GM12878 (cell line): ENCODE results near the gene RPSA. TPM values are rescaled to one million over a fixed set of nuclear protein-coding genes. Genes with fewer than 3 reads are reported as not detected.

ENCODE experiments used
- ATAC-seq: fragments of 200-7000 bp; cut with Tn5 transposase; 3 replicates; pipeline ENCODE4 v1.9.1; 2020; ENCODE audit warnings: mild to moderate bottlenecking, moderate library complexity
- BruUV-seq: library from RNA; stranded (reverse); fragments of 400-500 nt; replicated peaks from 2 replicates; lab custom pipeline; 2021; lab: Mats Ljungman, UMichigan
- CTCF ChIA-PET: fragments of 300-600 bp; sonication (Branson Sonifier 250); formaldehyde crosslinking; extraction: SDS; loops from one replicate; lab custom pipeline; 2021; ENCODE audit warnings: inconsistent platforms; lab: Yijun Ruan, JAX
- POLR2A ChIA-PET: fragments of 350-600 bp; formaldehyde crosslinking; extraction: SDS; loops from one replicate; lab custom pipeline; 2021; ENCODE audit warnings: inconsistent platforms; lab: Charles Lee
- RAD21 ChIA-PET: fragments of 300-600 bp; sonication (Branson Sonifier 250); formaldehyde crosslinking; loops from one replicate; lab custom pipeline; 2023; ENCODE audit warnings: antibody characterized with exemption; ENCODE audit not compliant: unreplicated experiment; lab: Charles Lee
- SMC1A ChIA-PET: fragments of 300-600 bp; sonication (Branson Sonifier 250); formaldehyde crosslinking; loops from one replicate; lab custom pipeline; 2023; ENCODE audit not compliant: unreplicated experiment, uncharacterized antibody; lab: Charles Lee
- DNase-seq: peaks from one replicate; pipeline ENCODE4 v3.0.0-alpha.2; 2011; ENCODE audit warnings: low read depth, low spot score
- FAIRE-seq: peaks from 3 replicates; lab custom pipeline; 2011; peaks lifted over from hg19 to GRCh38; lab: Jason Lieb, UNC
- H2AFZ ChIP-seq: 2 replicates; pipeline ENCODE4 v1.6.0; 2011; ENCODE audit warnings: low read depth, low read length, control low read depth; ENCODE audit not compliant: control insufficient read depth
- H3K27ac ChIP-seq: 2 replicates; pipeline ENCODE4 v1.5.1; 2011; ENCODE audit warnings: control low read depth; ENCODE audit not compliant: control insufficient read depth, insufficient read depth
- H3K27me3 ChIP-seq, 2 experiments: replicated peaks in 1 of 2; 2 replicates each; pipeline versions ENCODE4 v1.6.0 to v1.6.1; 2011; ENCODE audit warnings: low read length in 1 of 2; ENCODE audit not compliant: control insufficient read depth in 2 of 2, insufficient read depth in 2 of 2
- H3K36me3 ChIP-seq, 2 experiments: 2 replicates each; pipeline ENCODE4 v1.5.1; 2011; ENCODE audit warnings: low read length in 1 of 2; ENCODE audit not compliant: control insufficient read depth in 2 of 2, insufficient read depth in 2 of 2
- H3K4me1 ChIP-seq: 2 replicates; pipeline ENCODE4 v1.6.1; 2011; ENCODE audit warnings: mild to moderate bottlenecking, low read length, moderate library complexity, mixed read lengths; ENCODE audit not compliant: control insufficient read depth, insufficient read depth
- H3K4me2 ChIP-seq: 2 replicates; pipeline ENCODE4 v1.6.0; 2011; ENCODE audit warnings: control low read depth; ENCODE audit not compliant: control insufficient read depth, insufficient read depth
- H3K4me3 ChIP-seq: fragments of 200-600 bp; sonication (generic); 2 replicates; pipeline ENCODE4 v1.5.1; 2016
- H3K79me2 ChIP-seq: 2 replicates; pipeline ENCODE4 v1.6.0; 2011; ENCODE audit warnings: low read length; ENCODE audit not compliant: control insufficient read depth, insufficient read depth
- H3K9ac ChIP-seq: 2 replicates; pipeline ENCODE4 v1.8.0; 2011; ENCODE audit warnings: low read length, control low read depth, mixed read lengths; ENCODE audit not compliant: control insufficient read depth, insufficient read depth
- H3K9me3 ChIP-seq: replicated peaks from 3 replicates; pipeline ENCODE4 v1.5.1; 2011; ENCODE audit warnings: mild to moderate bottlenecking, low read length; ENCODE audit not compliant: control insufficient read depth, insufficient read depth
- H4K20me1 ChIP-seq: 2 replicates; pipeline ENCODE4 v1.6.0; 2011; ENCODE audit not compliant: control insufficient read depth, insufficient read depth
- DPF2 ChIP-seq: fragments of 450-650 bp; IDR thresholded peaks from 2 replicates; pipeline ENCODE4 v1.6.1; 2017; ENCODE audit warnings: mild to moderate bottlenecking
- IRF3 ChIP-seq: fragments of 450-650 bp; IDR thresholded peaks from 2 replicates; pipeline ENCODE4 v1.6.1; 2014; ENCODE audit warnings: mild to moderate bottlenecking
- LARP7 ChIP-seq: fragments of 450-650 bp; IDR thresholded peaks from 2 replicates; pipeline ENCODE4 v1.6.1; 2017; ENCODE audit warnings: mild to moderate bottlenecking
- MTA2 ChIP-seq: fragments of 450-650 bp; IDR thresholded peaks from 2 replicates; pipeline ENCODE4 v1.6.1; 2016; ENCODE audit warnings: low read depth, mild to moderate bottlenecking, moderate library complexity
- SRF ChIP-seq, 2 experiments: IDR thresholded peaks; 2 replicates each; pipeline ENCODE4 v1.6.1; 2011; ENCODE audit warnings: low read depth in 2 of 2, low read length in 2 of 2, mild to moderate bottlenecking in 1 of 2, moderate library complexity in 1 of 2
- TAF1 ChIP-seq: IDR thresholded peaks from 2 replicates; pipeline ENCODE4 v1.6.1; 2011; ENCODE audit warnings: mild to moderate bottlenecking, low read depth, low read length, borderline replicate concordance
- TBL1XR1 ChIP-seq: IDR thresholded peaks from 2 replicates; pipeline ENCODE4 v1.6.1; 2012; ENCODE audit warnings: low read depth, low read length, improper control_type of control experiment
- WGBS: methylation state at CpG from one replicate; pipeline ENCODE4 v1.1.6; 2016; ENCODE audit warnings: low lambda C conversion rate; ENCODE audit not compliant: insufficient replicate concordance, insufficient coverage; ENCODE audit errors: missing lambda C conversion rate; 5-methylcytosine and 5-hydroxymethylcytosine counted together
- in situ Hi-C: fragments of 300-500 bp; cut with MboI; formaldehyde crosslinking; loops from 9 replicates; pipeline ENCODE4 v1.14.3; 2018; ENCODE audit warnings: mixed read lengths
- intact Hi-C: fragments of 100-400 bp; cut with micrococcal nuclease; formaldehyde crosslinking; loops from one replicate; pipeline ENCODE4 v1.14.2; 2022; ENCODE audit not compliant: unreplicated experiment
- polyA plus RNA-seq, 11 experiments: library from polyadenylated mRNA; depleted of rRNA in 4 of 11; unstranded in 6 of 11; stranded (reverse) in 5 of 11; fragments of >200 nt; fragmentation: Nextera tagmentation in 4 of 11; fragmentation: Illumina TruSeq in 1 of 11; extraction: Ambion mirVana in 4 of 11; extraction: Trizol in 1 of 11; gene quantifications; 1 replicate in 1 of 11; 2 replicates in 10 of 11; pipeline versions ENCODE4 v1.2.1 to v1.2.3, GENCODE V29; 2011 to 2016; ENCODE audit warnings: inconsistent platforms in 2 of 11, missing spikeins in 2 of 11, low read depth in 1 of 11
- total RNA-seq, 4 experiments: library from RNA; depleted of rRNA in 3 of 4; stranded (reverse); fragments of >200 nt in 3 of 4; fragmentation: Illumina TruSeq in 1 of 4; extraction: Trizol in 1 of 4; gene quantifications; 2 replicates each; pipeline versions ENCODE4 v1.2.1 to v1.2.3, GENCODE V29; 2013 to 2021
- TF ChIP-seq, protein P1 (sequence below): fragments of 450-650 bp; IDR thresholded peaks from 2 replicates; pipeline ENCODE4 v1.6.1; 2017; ENCODE audit warnings: antibody characterized with exemption, mild to moderate bottlenecking, moderate library complexity
- TF ChIP-seq, protein P2 (sequence below): fragments of 150-350 bp; IDR thresholded peaks from 2 replicates; pipeline ENCODE4 v1.6.1; 2014; ENCODE audit warnings: mild to moderate bottlenecking, low read depth, low read length

RPSA gene
- total and polyA plus RNA-seq, 10 of the 15 experiments (the other 5 are each of a cell fraction or from before 2014, with no cell fraction given), result 1,012 to 5,036 (median 3,460) TPM

GRCh38 chr3:39385456-39386090 lies 20.9 kb upstream of the RPSA start:
- Histone ChIP-seq H4K20me1 (no peaks in the 10 kb centered on the region), H3K9me3 (no peaks in the 10 kb centered on the region), H2AFZ (no peak overlapping the region), H3K9ac (no peak overlapping the region), H3K27ac (no peak overlapping the region), H3K36me3 (peaks cover 3 to 6% of the 10 kb centered on the region in 2 experiments), H3K4me3 (peak overlapping the region; percentile 89), H3K4me1 (peaks cover 24% of the 10 kb centered on the region), H3K4me2 (peak overlapping the region; percentile 68), H3K79me2 (peaks cover 70% of the 10 kb centered on the region), H3K27me3 (no peaks in the 10 kb centered on the region)
- DNase-seq (no peak), FAIRE-seq (no peak), ATAC-seq (no peak)
- RAD21 ChIA-PET, result interaction anchor here (1.3 to 4.2 kb wide), 5 partner anchors 8 to 95 kb away, joined by 3 to 24 read pairs (median 5); partner anchors contain the start of gene RPSA
- 71% methylated on average over 9 of the region's 9 CpGs for WGBS
- POLR2A ChIA-PET, result interaction anchor here (1.8 kb wide), 1 partner anchor 22 kb away, joined by 10 read pairs; no protein-coding TSS in a partner anchor
- intact Hi-C loops (no loop called here), in situ Hi-C loops (no loop called here)
- TF ChIP-seq TBL1XR1 (no peak), DPF2 (peak; percentile 45; the same call in 1 of the 2 replicates)
- SMC1A ChIA-PET, result interaction anchor here (0.9 to 5.4 kb wide), 6 partner anchors 12 to 195 kb away, joined by 3 to 44 read pairs (median 3); partner anchors contain the start of gene RPSA
- BruUV-seq, result no TSS peak
- CTCF ChIA-PET, result interaction anchor here (1.0 to 4.9 kb wide), 6 partner anchors 9 to 94 kb away, joined by 3 to 55 read pairs (median 4); partner anchors contain the start of gene RPSA

GRCh38 chr3:39386318-39386717 lies 20.2 kb upstream of the RPSA start:
- DNase-seq, result no peak
- Histone ChIP-seq H3K27me3 (no peaks in the 10 kb centered on the region), H3K27ac (no peak overlapping the region), H3K36me3 (peaks cover 8 to 14% of the 10 kb centered on the region in 2 experiments), H3K4me1 (peaks cover 24% of the 10 kb centered on the region), H3K4me2 (no peak overlapping the region; the same call in 1 of the 2 replicates), H3K4me3 (peak overlapping the region; percentile 20; the same call in 1 of the 2 replicates), H3K9ac (no peak overlapping the region), H3K9me3 (no peaks in the 10 kb centered on the region), H3K79me2 (peaks cover 74% of the 10 kb centered on the region), H2AFZ (no peak overlapping the region), H4K20me1 (no peaks in the 10 kb centered on the region)
- FAIRE-seq, result no peak
- no TSS peak for BruUV-seq
- POLR2A ChIA-PET, result interaction anchor here (0.5 to 1.4 kb wide), 2 partner anchors 22 to 101 kb away, joined by 3 to 6 read pairs; no protein-coding TSS in a partner anchor
- intact Hi-C loops (no loop called here), in situ Hi-C loops (no loop called here)
- SMC1A ChIA-PET, result interaction anchor here (0.8 to 5.4 kb wide), 6 partner anchors 11 to 196 kb away, joined by 3 to 44 read pairs (median 3); partner anchors contain the start of gene RPSA
- WGBS, result 62% methylated on average over 5 of the region's 5 CpGs
- RAD21 ChIA-PET, result interaction anchor here (0.6 to 4.2 kb wide), 5 partner anchors 8 to 649 kb away, joined by 3 to 24 read pairs (median 3); partner anchors contain the start of gene RPSA
- CTCF ChIA-PET, result interaction anchor here (1.2 to 4.9 kb wide), 3 partner anchors 10 to 95 kb away, joined by 3 to 55 read pairs (median 32); partner anchors contain the start of gene RPSA
- ATAC-seq, result no peak
- TF ChIP-seq TAF1 (no peak), LARP7 (no peak), MTA2 (no peak), SRF (IDR thresholded peaks at IDR 0.05; ENCODE audit: low read depth in 2 of 2, low read length in 2 of 2) (no peak), IRF3 (no peak)
- TF ChIP-seq, protein P1, sequence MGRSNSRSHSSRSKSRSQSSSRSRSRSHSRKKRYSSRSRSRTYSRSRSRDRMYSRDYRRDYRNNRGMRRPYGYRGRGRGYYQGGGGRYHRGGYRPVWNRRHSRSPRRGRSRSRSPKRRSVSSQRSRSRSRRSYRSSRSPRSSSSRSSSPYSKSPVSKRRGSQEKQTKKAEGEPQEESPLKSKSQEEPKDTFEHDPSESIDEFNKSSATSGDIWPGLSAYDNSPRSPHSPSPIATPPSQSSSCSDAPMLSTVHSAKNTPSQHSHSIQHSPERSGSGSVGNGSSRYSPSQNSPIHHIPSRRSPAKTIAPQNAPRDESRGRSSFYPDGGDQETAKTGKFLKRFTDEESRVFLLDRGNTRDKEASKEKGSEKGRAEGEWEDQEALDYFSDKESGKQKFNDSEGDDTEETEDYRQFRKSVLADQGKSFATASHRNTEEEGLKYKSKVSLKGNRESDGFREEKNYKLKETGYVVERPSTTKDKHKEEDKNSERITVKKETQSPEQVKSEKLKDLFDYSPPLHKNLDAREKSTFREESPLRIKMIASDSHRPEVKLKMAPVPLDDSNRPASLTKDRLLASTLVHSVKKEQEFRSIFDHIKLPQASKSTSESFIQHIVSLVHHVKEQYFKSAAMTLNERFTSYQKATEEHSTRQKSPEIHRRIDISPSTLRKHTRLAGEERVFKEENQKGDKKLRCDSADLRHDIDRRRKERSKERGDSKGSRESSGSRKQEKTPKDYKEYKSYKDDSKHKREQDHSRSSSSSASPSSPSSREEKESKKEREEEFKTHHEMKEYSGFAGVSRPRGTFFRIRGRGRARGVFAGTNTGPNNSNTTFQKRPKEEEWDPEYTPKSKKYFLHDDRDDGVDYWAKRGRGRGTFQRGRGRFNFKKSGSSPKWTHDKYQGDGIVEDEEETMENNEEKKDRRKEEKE, result no peak
- TF ChIP-seq, protein P2, sequence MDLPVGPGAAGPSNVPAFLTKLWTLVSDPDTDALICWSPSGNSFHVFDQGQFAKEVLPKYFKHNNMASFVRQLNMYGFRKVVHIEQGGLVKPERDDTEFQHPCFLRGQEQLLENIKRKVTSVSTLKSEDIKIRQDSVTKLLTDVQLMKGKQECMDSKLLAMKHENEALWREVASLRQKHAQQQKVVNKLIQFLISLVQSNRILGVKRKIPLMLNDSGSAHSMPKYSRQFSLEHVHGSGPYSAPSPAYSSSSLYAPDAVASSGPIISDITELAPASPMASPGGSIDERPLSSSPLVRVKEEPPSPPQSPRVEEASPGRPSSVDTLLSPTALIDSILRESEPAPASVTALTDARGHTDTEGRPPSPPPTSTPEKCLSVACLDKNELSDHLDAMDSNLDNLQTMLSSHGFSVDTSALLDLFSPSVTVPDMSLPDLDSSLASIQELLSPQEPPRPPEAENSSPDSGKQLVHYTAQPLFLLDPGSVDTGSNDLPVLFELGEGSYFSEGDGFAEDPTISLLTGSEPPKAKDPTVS, result no peak
